ENCODE measurements around the gene TCERG1. TPM values are rescaled to one million over a fixed set of nuclear protein-coding genes. Genes with fewer than 3 reads are reported as not detected.

TCERG1 gene
- polyA plus RNA-seq, 1 of the 3 experiments (the other 2 are of a cell fraction) = 38.5 TPM

- Histone ChIP-seq H3K9me2 (no peaks in the 10 kb centered on the region), H3K4me1 (ENCODE audit: control insufficient read depth in 1 of 2, insufficient read depth in 2 of 2, low read depth in 1 of 2, low read length in 1 of 2) (peaks cover 0 to 8% of the 10 kb centered on the region in 2 experiments; a peak in 2 of 4 replicates), H2AFZ (ENCODE audit: low read depth) (no peak overlapping the region), H3K9me3 (no peaks in the 10 kb centered on the region), H3F3A (replicated peaks; ENCODE audit: insufficient read depth) (no peaks in the 10 kb centered on the region), H3K4me3 (ENCODE audit: low read depth in 2 of 2, low read length in 1 of 2) (no peak overlapping the region), H3K27me3 (ENCODE audit: insufficient read depth) (no peaks in the 10 kb centered on the region), H3K9ac (no peak overlapping the region), H3K79me2 (ENCODE audit: insufficient read depth) (no peaks in the 10 kb centered on the region), H3K27ac (ENCODE audit: low read depth in 2 of 2, low read length in 1 of 2) (no peak overlapping the region), H3K4me2 (no peak overlapping the region), H4K20me1 (ENCODE audit: insufficient read depth) (no peaks in the 10 kb centered on the region), H3K36me3 (replicated peaks in 1 of 2; ENCODE audit: control insufficient read depth in 1 of 2, insufficient read depth in 2 of 2, low read length in 1 of 2) (no peaks in the 10 kb centered on the region)
- WGBS (ENCODE audit: low lambda C conversion rate) = 12% methylated on average over 2 of the region's 2 CpGs
- ChIA-PET CTCF (interaction anchor here (0.8 to 6.5 kb wide), 5 partner anchors 13 to 642 kb away, joined by 3 to 31 read pairs (median 6); no protein-coding TSS in a partner anchor), POLR2A (no interaction called here)
- TF ChIP-seq GABPA (IDR thresholded peaks at IDR 0.05; ENCODE audit: low read depth) = no peak
- TF ChIP-seq REST (IDR thresholded peaks at IDR 0.05; ENCODE audit: low read depth, low read length) = no peak
- no peak for TF ChIP-seq TCF12 (IDR thresholded peaks at IDR 0.05)
- no peak for DNase-seq
These were observed 101.8 kb downstream of the TCERG1 start for GRCh38 chr5:146548781-146549449.

GRCh38 chr5:146549615-146550014 lies 102.5 kb downstream of the TCERG1 start:
- Histone ChIP-seq H2AFZ (ENCODE audit: low read depth) (no peak overlapping the region), H3K4me2 (no peak overlapping the region), H3F3A (replicated peaks; ENCODE audit: insufficient read depth) (no peaks in the 10 kb centered on the region), H3K9me2 (no peaks in the 10 kb centered on the region), H3K36me3 (replicated peaks in 1 of 2; ENCODE audit: control insufficient read depth in 1 of 2, insufficient read depth in 2 of 2, low read length in 1 of 2) (no peaks in the 10 kb centered on the region), H3K27ac (ENCODE audit: low read depth in 2 of 2, low read length in 1 of 2) (no peak overlapping the region), H3K4me1 (ENCODE audit: control insufficient read depth in 1 of 2, insufficient read depth in 2 of 2, low read depth in 1 of 2, low read length in 1 of 2) (peaks cover 0 to 8% of the 10 kb centered on the region in 2 experiments; a peak in 2 of 4 replicates), H3K9me3 (no peaks in the 10 kb centered on the region), H4K20me1 (ENCODE audit: insufficient read depth) (no peaks in the 10 kb centered on the region), H3K79me2 (ENCODE audit: insufficient read depth) (no peaks in the 10 kb centered on the region), H3K4me3 (ENCODE audit: low read depth in 2 of 2, low read length in 1 of 2) (no peak overlapping the region), H3K27me3 (ENCODE audit: insufficient read depth) (no peaks in the 10 kb centered on the region), H3K9ac (no peak overlapping the region)
- ChIA-PET POLR2A (no interaction called here), CTCF (interaction anchor here (0.7 to 6.5 kb wide), 7 partner anchors 7 to 641 kb away, joined by 3 to 31 read pairs (median 4); no protein-coding TSS in a partner anchor)
- TF ChIP-seq FOXJ3 (CRISPR knock-in tag; IDR thresholded peaks at IDR 0.05) = no peak
- no peak for TF ChIP-seq EZH2phosphoT487 (IDR thresholded peaks at IDR 0.05; ENCODE audit: borderline replicate concordance, low read depth)
- no peak for TF ChIP-seq FOSL2 (IDR thresholded peaks at IDR 0.05; ENCODE audit: borderline replicate concordance, low read depth)
- no peak for DNase-seq

- Histone ChIP-seq H3K79me2 (ENCODE audit: insufficient read depth) (no peaks in the 10 kb centered on the region), H3K36me3 (replicated peaks in 1 of 2; ENCODE audit: control insufficient read depth in 1 of 2, insufficient read depth in 2 of 2, low read length in 1 of 2) (no peaks in the 10 kb centered on the region), H3F3A (replicated peaks; ENCODE audit: insufficient read depth) (no peaks in the 10 kb centered on the region), H3K27ac (ENCODE audit: low read depth in 2 of 2, low read length in 1 of 2) (no peak overlapping the region), H3K9ac (no peak overlapping the region), H3K4me3 (ENCODE audit: low read depth in 2 of 2, low read length in 1 of 2) (no peak overlapping the region), H3K9me3 (no peaks in the 10 kb centered on the region), H3K9me2 (no peaks in the 10 kb centered on the region), H3K4me1 (ENCODE audit: control insufficient read depth in 1 of 2, insufficient read depth in 2 of 2, low read depth in 1 of 2, low read length in 1 of 2) (peaks cover 0 to 5% of the 10 kb centered on the region in 2 experiments; a peak in 2 of 4 replicates), H3K4me2 (no peak overlapping the region), H4K20me1 (ENCODE audit: insufficient read depth) (no peaks in the 10 kb centered on the region), H2AFZ (ENCODE audit: low read depth) (no peak overlapping the region), H3K27me3 (ENCODE audit: insufficient read depth) (no peaks in the 10 kb centered on the region)
- 47% methylated on average over 3 of the region's 3 CpGs for WGBS (ENCODE audit: low lambda C conversion rate)
- no peak for DNase-seq
- ChIA-PET POLR2A (no interaction called here), CTCF (interaction anchor here (1.5 to 1.6 kb wide), 4 partner anchors 11 to 412 kb away, joined by 3 to 6 read pairs (median 6); no protein-coding TSS in a partner anchor)
- TF ChIP-seq MAX (IDR thresholded peaks at IDR 0.05; ENCODE audit: low read depth) (no peak), MXI1 (IDR thresholded peaks at IDR 0.05; ENCODE audit: low read depth, low read length) (no peak), FOSL2 (IDR thresholded peaks at IDR 0.05; ENCODE audit: borderline replicate concordance, low read depth) (no peak), REST (IDR thresholded peaks at IDR 0.05; ENCODE audit: low read depth, low read length) (no peak), EZH2phosphoT487 (IDR thresholded peaks at IDR 0.05; ENCODE audit: borderline replicate concordance, low read depth) (no peak), RCOR1 (IDR thresholded peaks at IDR 0.05; ENCODE audit: low read length) (no peak), JUND (IDR thresholded peaks at IDR 0.05) (no peak), SIN3A (IDR thresholded peaks at IDR 0.05; ENCODE audit: borderline replicate concordance, low read depth, low read length) (no peak)
These were observed 106.3 kb downstream of the TCERG1 start for GRCh38 chr5:146553446-146553845.

All from SK-N-SH (cell line).